Ovary (tissue), 3 donors: ENCODE data around the gene CDC14B.

Experiments used
- CTCF ChIP-seq, 3 donors: fragments of 450-650 bp in 2 of 3; fragments of 200-600 bp in 1 of 3; IDR thresholded peaks; one replicate each; pipeline versions ENCODE4 v1.5.1 to v1.8.0; 2016 to 2022; ENCODE audit warnings: antibody characterized with exemption in 3 of 3, mild to moderate bottlenecking in 1 of 3
- POLR2A ChIP-seq: fragments of 450-650 bp; IDR thresholded peaks from one replicate; pipeline ENCODE4 v1.6.1; 2017; ENCODE audit warnings: antibody characterized with exemption, mild to moderate bottlenecking, moderate library complexity
- donor health status: DM: no; HTN: no; CAD: no.

GRCh38 chr9:96483733-96484390 lies 135.8 kb downstream of the CDC14B start:
- no peak for TF ChIP-seq CTCF (IDR thresholded peaks at IDR 0.05)
- TF ChIP-seq POLR2A = no peak
